SK-N-SH treated with all-trans-retinoic acid at 6 μM for 48 hours (cell line): ENCODE data around the gene PAPSS2.

Source experiments
- ATAC-seq: fragments of 200-7000 bp; cut with Tn5 transposase; 3 replicates; pipeline ENCODE4 v1.9.1; 2020; ENCODE audit warnings: mild to moderate bottlenecking, moderate library complexity
- ARNTL ChIP-seq: fragments of 450-650 bp; formaldehyde crosslinking; IDR thresholded peaks from 2 replicates; pipeline ENCODE4 v1.5.0; 2020; ENCODE audit warnings: low read depth, mild to moderate bottlenecking, moderate library complexity, borderline replicate concordance
- CREB5 ChIP-seq: fragments of 250-450 bp; sonication (Bioruptor Pico); IDR thresholded peaks from 2 replicates; pipeline ENCODE4 v1.5.1; 2020; ENCODE audit warnings: low read depth, mild to moderate bottlenecking, moderate library complexity
- CSDC2 ChIP-seq: fragments of 250-450 bp; sonication (Bioruptor Pico); IDR thresholded peaks from 2 replicates; pipeline ENCODE4 v1.5.0; 2020; ENCODE audit warnings: mild to moderate bottlenecking, moderate library complexity
- CSRNP3 ChIP-seq: fragments of 250-450 bp; sonication (Bioruptor Pico); IDR thresholded peaks from 2 replicates; pipeline ENCODE4 v1.5.1; 2021; ENCODE audit warnings: mild to moderate bottlenecking, moderate library complexity
- ESRRG ChIP-seq: fragments of 250-450 bp; sonication (Bioruptor Pico); IDR thresholded peaks from 2 replicates; pipeline ENCODE4 v1.6.1; 2021; ENCODE audit warnings: mild to moderate bottlenecking
- GLIS3 ChIP-seq: fragments of 250-450 bp; sonication (Bioruptor Pico); IDR thresholded peaks from 2 replicates; pipeline ENCODE4 v1.5.0; 2020; ENCODE audit warnings: mild to moderate bottlenecking, moderate library complexity
- ISL1 ChIP-seq: fragments of 250-450 bp; sonication (Bioruptor Pico); IDR thresholded peaks from 2 replicates; pipeline ENCODE4 v2.1.2; 2022; ENCODE audit warnings: mild to moderate bottlenecking, moderate library complexity
- OSR1 ChIP-seq: fragments of 250-450 bp; sonication (Bioruptor Pico); IDR thresholded peaks from 2 replicates; pipeline ENCODE4 v1.8.0; 2022; ENCODE audit warnings: moderate library complexity, mild to moderate bottlenecking, inconsistent platforms
- POU6F1 ChIP-seq: fragments of 250-450 bp; sonication (Bioruptor Pico); IDR thresholded peaks from 2 replicates; pipeline ENCODE4 v1.8.0; 2021; ENCODE audit warnings: low read depth, mild to moderate bottlenecking, moderate library complexity, borderline replicate concordance
- PPARA ChIP-seq: fragments of 250-450 bp; sonication (Bioruptor Pico); IDR thresholded peaks from 2 replicates; pipeline ENCODE4 v1.5.0; 2020; ENCODE audit warnings: mild to moderate bottlenecking, borderline replicate concordance
- RARB ChIP-seq: fragments of 250-450 bp; sonication (Bioruptor Pico); IDR thresholded peaks from 2 replicates; pipeline ENCODE4 v1.8.0; 2021; ENCODE audit warnings: mild to moderate bottlenecking, moderate library complexity
- SNAI2 ChIP-seq: fragments of 250-450 bp; sonication (Bioruptor Pico); IDR thresholded peaks from 2 replicates; pipeline ENCODE4 v1.5.0; 2020; ENCODE audit warnings: mild to moderate bottlenecking, moderate library complexity
- TCF4 ChIP-seq: fragments of 250-450 bp; sonication (Bioruptor Pico); IDR thresholded peaks from 2 replicates; pipeline ENCODE4 v1.8.0; 2021; ENCODE audit warnings: mild to moderate bottlenecking, moderate library complexity, borderline replicate concordance
- TOX ChIP-seq: fragments of 250-450 bp; sonication (Bioruptor Pico); IDR thresholded peaks from 2 replicates; pipeline ENCODE4 v1.8.0; 2021; ENCODE audit warnings: mild to moderate bottlenecking, moderate library complexity, borderline replicate concordance
- TSHZ2 ChIP-seq: fragments of 250-450 bp; sonication (Bioruptor Pico); IDR thresholded peaks from 2 replicates; pipeline ENCODE4 v1.5.0; 2020; ENCODE audit warnings: mild to moderate bottlenecking, moderate library complexity
- ZC3H10 ChIP-seq: fragments of 250-450 bp; sonication (Bioruptor Pico); IDR thresholded peaks from 2 replicates; pipeline ENCODE4 v1.5.1; 2021; ENCODE audit warnings: mild to moderate bottlenecking, moderate library complexity
- ZFP3 ChIP-seq: fragments of 250-450 bp; sonication (Bioruptor Pico); IDR thresholded peaks from 2 replicates; pipeline ENCODE4 v1.5.0; 2020; ENCODE audit warnings: mild to moderate bottlenecking, moderate library complexity
- ZFP30 ChIP-seq: fragments of 450-650 bp; formaldehyde crosslinking; IDR thresholded peaks from 2 replicates; pipeline ENCODE4 v1.5.0; 2022; ENCODE audit warnings: mild to moderate bottlenecking, moderate library complexity
- ZNF565 ChIP-seq: fragments of 450-650 bp; formaldehyde crosslinking; conservative IDR thresholded peaks from 2 replicates; pipeline ENCODE4 v1.5.0; 2020; ENCODE audit warnings: low read depth, mild to moderate bottlenecking, moderate library complexity
- ZNF70 ChIP-seq: fragments of 450-650 bp; formaldehyde crosslinking; IDR thresholded peaks from 2 replicates; pipeline ENCODE4 v1.5.0; 2020; ENCODE audit warnings: mild to moderate bottlenecking, moderate library complexity

PAPSS2 gene

GRCh38 chr10:87669752-87670151, 10.1 kb downstream of the PAPSS2 start:
- ATAC-seq: no peak
- no peak for TF ChIP-seq OSR1 (CRISPR knock-in tag)
- TF ChIP-seq CSRNP3 (CRISPR knock-in tag): no peak
- no peak for TF ChIP-seq TCF4 (CRISPR knock-in tag)
- TF ChIP-seq ESRRG: no peak
- TF ChIP-seq TSHZ2 (CRISPR knock-in tag): no peak
- no peak for TF ChIP-seq ZFP30 (CRISPR knock-in tag)
- TF ChIP-seq ARNTL: no peak
- no peak for TF ChIP-seq SNAI2 (CRISPR knock-in tag)
- no peak for TF ChIP-seq ZNF565
- no peak for TF ChIP-seq ZNF70 (CRISPR knock-in tag)
- TF ChIP-seq ZC3H10 (CRISPR knock-in tag): no peak
- TF ChIP-seq PPARA: no peak
- TF ChIP-seq CSDC2: no peak
- no peak for TF ChIP-seq RARB
- no peak for TF ChIP-seq GLIS3
- TF ChIP-seq CREB5 (CRISPR knock-in tag): no peak
- TF ChIP-seq TOX (CRISPR knock-in tag): no peak
- TF ChIP-seq POU6F1 (CRISPR knock-in tag): no peak
- no peak for TF ChIP-seq ZFP3
- TF ChIP-seq ISL1: no peak

- TF ChIP-seq GLIS3: no peak
- no peak for TF ChIP-seq ZNF70 (CRISPR knock-in tag)
- TF ChIP-seq TCF4 (CRISPR knock-in tag): no peak
- TF ChIP-seq CSRNP3 (CRISPR knock-in tag): no peak
- TF ChIP-seq SNAI2 (CRISPR knock-in tag): no peak
- no peak for TF ChIP-seq CSDC2
- no peak for TF ChIP-seq OSR1 (CRISPR knock-in tag)
- no peak for TF ChIP-seq TOX (CRISPR knock-in tag)
- TF ChIP-seq ESRRG: no peak
- TF ChIP-seq CREB5 (CRISPR knock-in tag): no peak
- no peak for TF ChIP-seq ZC3H10 (CRISPR knock-in tag)
- TF ChIP-seq ZNF565: no peak
- no peak for TF ChIP-seq ZFP3
- TF ChIP-seq, all 23 proteins: peak for 0
- ATAC-seq: no peak
These were observed 10.9 kb downstream of the PAPSS2 start for GRCh38 chr10:87670586-87670985.

GRCh38 chr10:87671139-87671815, 11.6 kb downstream of the PAPSS2 start:
- no peak for ATAC-seq
- TF ChIP-seq SNAI2 (CRISPR knock-in tag): no peak
- no peak for TF ChIP-seq ZC3H10 (CRISPR knock-in tag)
- TF ChIP-seq CREB5 (CRISPR knock-in tag): no peak
- TF ChIP-seq ZFP3: no peak
- no peak for TF ChIP-seq ARNTL
- TF ChIP-seq ISL1: no peak
- TF ChIP-seq TOX (CRISPR knock-in tag): no peak
